OCI-LY7 (cell line): Measurements from ENCODE around the gene KIF1A. TPM values are rescaled to one million over a fixed set of nuclear protein-coding genes. Genes with fewer than 3 reads are reported as not detected.

Experiments
- BruUV-seq: library from RNA; stranded (reverse); fragments of 400-500 nt; replicated peaks from 2 replicates; lab custom pipeline; 2021; lab: Mats Ljungman, UMichigan
- CTCF ChIA-PET: fragments of 300-600 bp; sonication (Branson Sonifier 250); formaldehyde crosslinking; loops from one replicate; lab custom pipeline; 2022; ENCODE audit warnings: antibody characterized with exemption; ENCODE audit not compliant: unreplicated experiment; lab: Charles Lee
- POLR2A ChIA-PET: fragments of 300-600 bp; sonication (Branson Sonifier 250); formaldehyde crosslinking; loops from one replicate; lab custom pipeline; 2022; ENCODE audit warnings: antibody characterized with exemption; lab: Charles Lee
- DNase-seq: peaks from one replicate; pipeline ENCODE4 v3.0.0-alpha.2; 2015; ENCODE audit warnings: low spot score
- H2AFZ ChIP-seq: fragments of 200-600 bp; sonication (generic), shearing (Covaris generic); 2 replicates; pipeline ENCODE4 v1.6.1; 2014; ENCODE audit warnings: mild to moderate bottlenecking, antibody characterized with exemption, low read length, moderate library complexity
- H3K27ac ChIP-seq: fragments of 200-600 bp; sonication (generic); 2 replicates; pipeline ENCODE4 v1.5.1; 2014; ENCODE audit warnings: mixed run types, low read depth, mild to moderate bottlenecking, moderate library complexity, low read length, inconsistent platforms; ENCODE audit not compliant: poor library complexity, severe bottlenecking
- H3K36me3 ChIP-seq: fragments of 200-600 bp; sonication (generic); 2 replicates; pipeline ENCODE4 v1.6.1; 2014; ENCODE audit warnings: mild to moderate bottlenecking, antibody characterized with exemption, low read length, moderate library complexity, mixed read lengths; ENCODE audit not compliant: insufficient read depth
- H3K4me1 ChIP-seq: fragments of 200-600 bp; sonication (generic); 2 replicates; pipeline ENCODE4 v1.5.1; 2014; ENCODE audit warnings: mild to moderate bottlenecking, low read length; ENCODE audit not compliant: insufficient read depth, poor library complexity, severe bottlenecking
- H3K4me2 ChIP-seq: fragments of 200-600 bp; sonication (generic); 2 replicates; pipeline ENCODE4 v1.6.1; 2014; ENCODE audit warnings: mild to moderate bottlenecking, low read length
- H3K4me3 ChIP-seq: fragments of 200-600 bp; sonication (generic); 2 replicates; pipeline ENCODE4 v1.5.1; 2014; ENCODE audit warnings: mild to moderate bottlenecking, low read depth, low read length; ENCODE audit not compliant: poor library complexity, severe bottlenecking
- H3K79me2 ChIP-seq: fragments of 200-600 bp; sonication (generic); 2 replicates; pipeline ENCODE4 v1.6.1; 2016; ENCODE audit warnings: low read depth, mild to moderate bottlenecking, low read length, moderate library complexity, mixed read lengths; ENCODE audit not compliant: insufficient read depth
- H3K9me2 ChIP-seq: fragments of 200-600 bp; sonication (generic); 2 replicates; pipeline ENCODE4 v1.6.1; 2016; ENCODE audit warnings: mild to moderate bottlenecking, low read length, mixed read lengths; ENCODE audit not compliant: insufficient read depth
- H3K9me3 ChIP-seq: fragments of 200-600 bp; sonication (generic); 2 replicates; pipeline ENCODE4 v1.6.1; 2014; ENCODE audit warnings: mild to moderate bottlenecking, mixed run types, low read length, mixed read lengths
- H4K20me1 ChIP-seq: fragments of 200-600 bp; sonication (generic); 2 replicates; pipeline ENCODE4 v1.6.1; 2014; ENCODE audit warnings: mild to moderate bottlenecking, antibody characterized with exemption, low read length, moderate library complexity, mixed read lengths; ENCODE audit not compliant: insufficient read depth
- EZH2phosphoT487 ChIP-seq: fragments of 200-600 bp; sonication (generic); IDR thresholded peaks from 2 replicates; pipeline ENCODE4 v1.6.1; 2018; ENCODE audit warnings: low read depth, borderline replicate concordance, mild to moderate bottlenecking, mixed run types, antibody characterized with exemption, low read length, moderate library complexity, mixed read lengths
- intact Hi-C: fragments of 100-400 bp; cut with micrococcal nuclease; formaldehyde crosslinking; loops from one replicate; pipeline ENCODE4 v1.10.0; 2022; ENCODE audit not compliant: unreplicated experiment
- total RNA-seq, 2 experiments: library from RNA; depleted of rRNA in 1 of 2; stranded (reverse); fragments of >200 nt in 1 of 2; shearing (Covaris generic) in 1 of 2; gene quantifications; 2 replicates each; pipeline ENCODE4 v1.2.3, GENCODE V29; 2014 to 2022
- TF ChIP-seq, protein P1 (sequence below): fragments of 200-600 bp; sonication (generic); conservative IDR thresholded peaks from 2 replicates; pipeline ENCODE4 v1.5.1; 2014; ENCODE audit warnings: mild to moderate bottlenecking, antibody characterized with exemption, low read length, moderate library complexity, mixed read lengths

KIF1A gene
- total RNA-seq, 2 experiments from 2014 or later: not detected

- Histone ChIP-seq H3K4me2 (no peak overlapping the region), H3K4me3 (no peak overlapping the region), H3K27ac (no peak overlapping the region), H3K4me1 (no peaks in the 10 kb centered on the region), H3K79me2 (no peaks in the 10 kb centered on the region), H4K20me1 (no peaks in the 10 kb centered on the region), H3K36me3 (no peaks in the 10 kb centered on the region), H2AFZ (no peak overlapping the region), H3K9me3 (0 out of 2 replicates have a peak, but pooled peaks cover 5% of the 10 kb centered on the region), H3K9me2 (no peaks in the 10 kb centered on the region)
- TF ChIP-seq, protein P1, sequence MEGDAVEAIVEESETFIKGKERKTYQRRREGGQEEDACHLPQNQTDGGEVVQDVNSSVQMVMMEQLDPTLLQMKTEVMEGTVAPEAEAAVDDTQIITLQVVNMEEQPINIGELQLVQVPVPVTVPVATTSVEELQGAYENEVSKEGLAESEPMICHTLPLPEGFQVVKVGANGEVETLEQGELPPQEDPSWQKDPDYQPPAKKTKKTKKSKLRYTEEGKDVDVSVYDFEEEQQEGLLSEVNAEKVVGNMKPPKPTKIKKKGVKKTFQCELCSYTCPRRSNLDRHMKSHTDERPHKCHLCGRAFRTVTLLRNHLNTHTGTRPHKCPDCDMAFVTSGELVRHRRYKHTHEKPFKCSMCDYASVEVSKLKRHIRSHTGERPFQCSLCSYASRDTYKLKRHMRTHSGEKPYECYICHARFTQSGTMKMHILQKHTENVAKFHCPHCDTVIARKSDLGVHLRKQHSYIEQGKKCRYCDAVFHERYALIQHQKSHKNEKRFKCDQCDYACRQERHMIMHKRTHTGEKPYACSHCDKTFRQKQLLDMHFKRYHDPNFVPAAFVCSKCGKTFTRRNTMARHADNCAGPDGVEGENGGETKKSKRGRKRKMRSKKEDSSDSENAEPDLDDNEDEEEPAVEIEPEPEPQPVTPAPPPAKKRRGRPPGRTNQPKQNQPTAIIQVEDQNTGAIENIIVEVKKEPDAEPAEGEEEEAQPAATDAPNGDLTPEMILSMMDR: no peak
- TF ChIP-seq EZH2phosphoT487: no peak
- BruUV-seq: no TSS peak
- ChIA-PET CTCF (no interaction called here), POLR2A (no interaction called here)
- intact Hi-C loops: no loop called here
- no peak for DNase-seq
Observed at GRCh38 chr2:240809276-240809675, 10.7 kb downstream of the KIF1A start.

DNA sequence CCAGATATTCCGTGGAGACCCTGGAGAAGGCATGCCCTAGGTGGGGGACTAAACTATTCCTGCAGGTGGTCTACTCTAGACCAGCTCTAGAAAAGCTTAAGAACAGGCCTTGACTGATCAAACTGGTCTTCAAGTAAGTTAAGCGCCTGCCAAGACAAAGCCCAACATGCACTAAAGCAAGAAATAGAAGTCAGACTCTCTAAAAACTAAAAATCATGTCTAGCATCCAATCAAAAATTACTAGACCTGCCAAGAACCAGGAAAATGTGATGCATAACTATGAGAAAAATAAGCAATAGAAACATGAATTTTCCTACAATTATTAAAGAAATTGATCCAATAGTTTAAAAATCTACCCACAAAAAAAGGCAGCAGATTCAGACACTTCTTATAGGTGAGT, 13.6 kb downstream of the KIF1A start:
- no peaks in the 10 kb centered on the region for H3K4me1 ChIP-seq
- POLR2A ChIA-PET: no interaction called here
- CTCF ChIA-PET: no interaction called here
- H3K36me3 ChIP-seq: no peaks in the 10 kb centered on the region
- no peak overlapping the region for H2AFZ ChIP-seq
- no peak overlapping the region for H3K4me2 ChIP-seq
- H3K9me2 ChIP-seq: no peaks in the 10 kb centered on the region
- no peaks in the 10 kb centered on the region for H4K20me1 ChIP-seq
- intact Hi-C loops: no loop called here
- no TSS peak for BruUV-seq
- TF ChIP-seq, protein P1: no peak
- TF ChIP-seq EZH2phosphoT487: no peak
- H3K9me3 ChIP-seq: no peaks in the 10 kb centered on the region
- no peak for DNase-seq
- no peak overlapping the region for H3K27ac ChIP-seq
- no peak overlapping the region for H3K4me3 ChIP-seq
- H3K79me2 ChIP-seq: no peaks in the 10 kb centered on the region

- intact Hi-C loops: no loop called here
- Histone ChIP-seq H3K9me2 (no peaks in the 10 kb centered on the region), H3K4me3 (no peak overlapping the region), H2AFZ (no peak overlapping the region), H3K36me3 (no peaks in the 10 kb centered on the region), H3K4me2 (no peak overlapping the region), H3K4me1 (no peaks in the 10 kb centered on the region), H3K27ac (no peak overlapping the region), H3K79me2 (no peaks in the 10 kb centered on the region), H3K9me3 (no peaks in the 10 kb centered on the region), H4K20me1 (no peaks in the 10 kb centered on the region)
- BruUV-seq: no TSS peak
- POLR2A ChIA-PET: no interaction called here
- TF ChIP-seq EZH2phosphoT487: no peak
- TF ChIP-seq, protein P1: no peak
- DNase-seq: no peak
- CTCF ChIA-PET: no interaction called here
Observed at GRCh38 chr2:240806006-240806405, 14.0 kb downstream of the KIF1A start.
